GM06990 (cell line): Measurements from ENCODE around the gene FRS2.

Source experiments
- DNase-seq: peaks from one replicate; pipeline ENCODE4 v3.0.0-alpha.2; 2011; ENCODE audit not compliant: insufficient read length; ENCODE audit errors: extremely low read depth
- H3K27me3 ChIP-seq: replicated peaks from 2 replicates; pipeline ENCODE4 v1.6.0; 2011; ENCODE audit warnings: low read length; ENCODE audit not compliant: control insufficient read depth, insufficient read depth
- H3K36me3 ChIP-seq: 2 replicates; pipeline ENCODE4 v1.5.1; 2011; ENCODE audit warnings: low read length; ENCODE audit not compliant: control insufficient read depth, insufficient read depth
- H3K4me3 ChIP-seq: replicated peaks from 2 replicates; pipeline ENCODE4 v1.5.1; 2011; ENCODE audit warnings: low read depth, mild to moderate bottlenecking, control low read depth, low read length
- CTCF ChIP-seq: IDR thresholded peaks from 2 replicates; pipeline ENCODE4 v1.5.1; 2011; ENCODE audit warnings: low read length, control low read depth, mild to moderate bottlenecking, inconsistent platforms; ENCODE audit not compliant: insufficient read depth, poor library complexity, severe bottlenecking

The FRS2 gene

DNA sequence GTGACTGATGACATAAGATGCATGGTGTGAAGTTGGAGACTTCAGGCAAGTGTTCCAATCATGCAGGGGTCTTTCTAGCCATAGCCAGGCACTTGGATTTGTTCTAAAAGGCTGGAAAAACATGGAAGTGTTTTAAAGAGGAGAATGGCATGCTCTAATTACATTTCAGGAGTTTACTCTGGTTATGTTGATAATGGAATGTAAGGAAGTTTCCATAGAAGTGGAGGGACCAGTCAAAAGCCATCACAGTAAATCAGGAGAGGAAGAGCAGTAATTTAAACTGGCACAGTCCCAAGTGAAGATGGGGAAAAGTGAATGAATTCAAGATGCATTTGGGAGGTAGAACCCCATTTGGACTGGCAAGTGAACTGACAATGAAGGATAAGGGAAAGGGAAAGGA is 13.9 kb upstream of the FRS2 start:
- Histone ChIP-seq H3K4me3 (no peak overlapping the region), H3K36me3 (no peaks in the 10 kb centered on the region), H3K27me3 (no peaks in the 10 kb centered on the region)
- TF ChIP-seq CTCF = no peak
- DNase-seq = no peak

DNA sequence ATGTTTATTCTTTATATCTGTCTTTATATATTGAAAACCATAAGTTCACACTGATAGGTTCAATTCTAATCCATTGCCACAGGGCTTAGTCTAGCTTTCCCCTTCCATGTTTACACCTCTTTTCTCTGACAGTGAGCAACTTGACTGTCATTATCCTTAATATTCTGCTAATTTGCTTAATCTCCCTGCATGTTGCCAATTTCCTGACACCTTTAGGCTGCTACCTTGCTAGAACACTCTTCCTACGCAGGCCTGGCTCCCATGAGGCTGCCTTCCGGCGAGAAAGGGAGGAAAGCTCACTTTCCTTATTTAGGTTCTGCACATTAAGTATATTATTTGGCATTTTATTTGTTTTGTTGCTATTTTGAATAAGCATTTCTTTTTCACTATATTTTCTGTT is 12.8 kb upstream of the FRS2 start:
- Histone ChIP-seq H3K27me3 (no peaks in the 10 kb centered on the region), H3K4me3 (no peak overlapping the region), H3K36me3 (no peaks in the 10 kb centered on the region)
- TF ChIP-seq CTCF = no peak
- DNase-seq = no peak

- DNase-seq = no peak
- H3K27me3 ChIP-seq = no peaks in the 10 kb centered on the region
- H3K36me3 ChIP-seq = no peaks in the 10 kb centered on the region
- TF ChIP-seq CTCF = no peak
- H3K4me3 ChIP-seq = no peak overlapping the region
These were observed 10.7 kb upstream of the FRS2 start for GRCh38 chr12:69459477-69459876.

DNA sequence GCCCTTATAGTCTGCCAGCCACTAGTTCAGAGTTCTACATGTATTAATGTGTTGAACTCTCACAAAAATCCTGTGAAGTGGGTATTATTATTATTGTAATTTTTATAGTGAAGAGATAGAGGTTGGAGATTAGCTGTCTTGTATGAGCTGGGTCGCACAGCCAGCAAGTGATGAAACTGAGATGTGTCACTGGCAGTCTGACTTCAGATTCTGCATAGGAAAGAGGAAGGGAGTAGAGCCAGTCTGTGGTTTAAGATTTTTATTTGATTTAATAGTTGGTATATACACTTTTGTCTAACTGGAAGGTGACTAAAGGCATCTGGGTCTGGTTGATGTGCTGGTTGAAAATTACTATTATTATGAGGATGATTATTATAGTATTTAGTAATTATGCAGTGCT is 5.8 kb upstream of the FRS2 start:
- no peak overlapping the region for H3K4me3 ChIP-seq
- no peaks in the 10 kb centered on the region for H3K36me3 ChIP-seq
- H3K27me3 ChIP-seq = no peaks in the 10 kb centered on the region
- DNase-seq = no peak
- TF ChIP-seq CTCF = no peak

GRCh38 chr12:69466867-69467266 is 3.3 kb upstream of the FRS2 start:
- Histone ChIP-seq H3K27me3 (no peaks in the 10 kb centered on the region), H3K36me3 (no peaks in the 10 kb centered on the region), H3K4me3 (no peak overlapping the region)
- TF ChIP-seq CTCF = no peak
- DNase-seq = no peak

GRCh38 chr12:69467366-69467765 is 2.8 kb upstream of the FRS2 start:
- no peak for DNase-seq
- no peaks in the 10 kb centered on the region for H3K36me3 ChIP-seq
- no peak overlapping the region for H3K4me3 ChIP-seq
- TF ChIP-seq CTCF = no peak
- H3K27me3 ChIP-seq = no peaks in the 10 kb centered on the region
